ENCODE measurements around the gene COMT. TPM values are rescaled to one million over a fixed set of nuclear protein-coding genes. Genes with fewer than 3 reads are reported as not detected.
A peak's percentile ranks its signal among the peaks of the same experiment; 100 is the strongest.

The COMT gene
- total RNA-seq, 1 donor from 2014 or later: 1.3 TPM

- Histone ChIP-seq H3K27me3 (no peaks in the 10 kb centered on the region), H3F3A (ENCODE audit: low read depth) (peaks cover 3% of the 10 kb centered on the region), H3K79me2 (ENCODE audit: low read depth) (no peaks in the 10 kb centered on the region), H3K9ac (no peak overlapping the region), H3K36me3 (no peaks in the 10 kb centered on the region), H2AFZ (replicated peaks) (no peak overlapping the region), H3K4me1 (peaks cover 10% of the 10 kb centered on the region), H3K4me3 (no peak overlapping the region), H3K4me2 (peak overlapping the region; percentile 37), H3K9me3 (ENCODE audit: low read depth) (no peaks in the 10 kb centered on the region), H4K20me1 (ENCODE audit: low read depth) (peaks cover 28% of the 10 kb centered on the region), H3K27ac (no peak overlapping the region)
- TF ChIP-seq EZH2phosphoT487 (IDR thresholded peaks at IDR 0.05) (no peak), EZH2 (IDR thresholded peaks at IDR 0.05) (no peak)
- TF ChIP-seq, protein P1, sequence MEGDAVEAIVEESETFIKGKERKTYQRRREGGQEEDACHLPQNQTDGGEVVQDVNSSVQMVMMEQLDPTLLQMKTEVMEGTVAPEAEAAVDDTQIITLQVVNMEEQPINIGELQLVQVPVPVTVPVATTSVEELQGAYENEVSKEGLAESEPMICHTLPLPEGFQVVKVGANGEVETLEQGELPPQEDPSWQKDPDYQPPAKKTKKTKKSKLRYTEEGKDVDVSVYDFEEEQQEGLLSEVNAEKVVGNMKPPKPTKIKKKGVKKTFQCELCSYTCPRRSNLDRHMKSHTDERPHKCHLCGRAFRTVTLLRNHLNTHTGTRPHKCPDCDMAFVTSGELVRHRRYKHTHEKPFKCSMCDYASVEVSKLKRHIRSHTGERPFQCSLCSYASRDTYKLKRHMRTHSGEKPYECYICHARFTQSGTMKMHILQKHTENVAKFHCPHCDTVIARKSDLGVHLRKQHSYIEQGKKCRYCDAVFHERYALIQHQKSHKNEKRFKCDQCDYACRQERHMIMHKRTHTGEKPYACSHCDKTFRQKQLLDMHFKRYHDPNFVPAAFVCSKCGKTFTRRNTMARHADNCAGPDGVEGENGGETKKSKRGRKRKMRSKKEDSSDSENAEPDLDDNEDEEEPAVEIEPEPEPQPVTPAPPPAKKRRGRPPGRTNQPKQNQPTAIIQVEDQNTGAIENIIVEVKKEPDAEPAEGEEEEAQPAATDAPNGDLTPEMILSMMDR (IDR thresholded peaks at IDR 0.05): no peak
- DNase-seq (ENCODE audit: low spot score): peak; percentile 92
- H3K9me3 Mint-ChIP-seq: no peaks in the 10 kb centered on the region
- H3K4me1 Mint-ChIP-seq: peaks cover 29% of the 10 kb centered on the region
- peaks cover 5% of the 10 kb centered on the region for H3K27me3 Mint-ChIP-seq (ENCODE audit: insufficient read depth, low read depth)
- peak overlapping the region; percentile 91 for H3K27ac Mint-ChIP-seq
- peaks cover 4% of the 10 kb centered on the region for H3K36me3 Mint-ChIP-seq
- H3K4me3 Mint-ChIP-seq: peak overlapping the region; percentile 74
Observed at GRCh38 chr22:19974268-19974861, 32.8 kb downstream of the COMT start.

DNA sequence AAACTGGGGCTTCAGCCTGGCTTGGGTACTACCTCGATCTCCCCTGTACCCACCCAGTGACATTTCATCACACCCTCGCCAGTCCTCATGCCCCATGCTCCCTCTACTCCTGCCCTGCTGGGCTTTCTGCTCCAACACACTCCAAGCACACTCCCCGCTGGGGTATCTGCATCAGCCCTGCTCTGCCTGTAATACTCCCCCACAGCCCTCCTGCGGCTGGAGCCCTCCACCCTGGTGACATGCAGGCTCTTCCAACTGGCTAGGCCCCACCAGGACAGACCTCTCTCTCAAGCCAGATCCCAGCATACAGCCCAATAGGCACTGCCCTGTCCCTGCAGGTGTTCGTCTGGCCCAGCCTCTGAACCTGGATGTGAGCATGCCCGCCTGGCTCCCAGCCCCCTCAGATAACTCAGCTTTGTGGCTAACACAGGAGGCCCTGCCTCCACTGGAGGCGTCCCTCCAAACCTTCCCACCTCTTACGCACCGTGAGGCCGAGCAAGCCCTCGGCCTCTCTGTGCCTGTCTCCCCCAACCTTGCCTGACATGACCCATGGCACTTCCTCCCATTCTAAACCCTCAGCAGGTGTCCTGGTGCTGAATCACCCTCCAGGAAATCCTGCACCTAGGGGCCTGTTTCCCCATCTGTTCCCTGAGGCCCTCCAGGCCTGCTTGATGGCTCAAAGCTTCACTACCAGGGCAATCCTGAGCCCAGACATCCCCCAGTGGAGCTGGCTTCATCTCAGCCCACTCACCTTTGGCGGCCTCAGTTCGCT is 33.5 kb downstream of the COMT start:
- Mint-ChIP-seq H3K4me3 (peak overlapping the region; percentile 74), H3K36me3 (peaks cover 5% of the 10 kb centered on the region), H3K9me3 (no peaks in the 10 kb centered on the region), H3K4me1 (peaks cover 29% of the 10 kb centered on the region), H3K27me3 (ENCODE audit: insufficient read depth, low read depth) (peaks cover 4% of the 10 kb centered on the region), H3K27ac (peak overlapping the region; percentile 91)
- TF ChIP-seq EZH2 (IDR thresholded peaks at IDR 0.05): no peak
- TF ChIP-seq, protein P1 (IDR thresholded peaks at IDR 0.05): no peak
- no peak for TF ChIP-seq EZH2phosphoT487 (IDR thresholded peaks at IDR 0.05)
- Histone ChIP-seq H3K4me2 (peak overlapping the region; percentile 37), H3K36me3 (no peaks in the 10 kb centered on the region), H3K9me3 (ENCODE audit: low read depth) (no peaks in the 10 kb centered on the region), H3K27ac (peak overlapping the region; percentile 45), H4K20me1 (ENCODE audit: low read depth) (peaks cover 27% of the 10 kb centered on the region), H3K79me2 (ENCODE audit: low read depth) (no peaks in the 10 kb centered on the region), H2AFZ (replicated peaks) (no peak overlapping the region), H3K4me1 (peaks cover 10% of the 10 kb centered on the region), H3K27me3 (no peaks in the 10 kb centered on the region), H3K4me3 (no peak overlapping the region), H3F3A (ENCODE audit: low read depth) (peaks cover 3% of the 10 kb centered on the region), H3K9ac (no peak overlapping the region)
- no peak for DNase-seq (ENCODE audit: low spot score)

DNA sequence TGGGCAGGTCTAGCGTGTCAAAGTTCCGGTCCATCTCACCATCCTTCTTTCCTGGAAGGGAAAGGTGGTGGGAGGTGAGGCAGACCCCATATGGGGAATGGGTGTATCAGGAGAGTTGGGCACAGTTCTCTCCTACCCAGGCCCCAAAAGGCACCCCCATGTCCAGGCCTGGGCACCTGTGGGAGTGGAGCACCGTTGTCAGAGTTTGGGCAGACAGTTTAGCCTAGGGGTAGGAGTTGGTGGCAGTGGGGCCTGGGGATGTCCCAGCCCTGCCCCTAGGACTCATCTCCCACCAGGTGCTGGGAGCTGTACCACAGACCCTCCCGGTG is 34.1 kb downstream of the COMT start:
- Mint-ChIP-seq H3K27me3 (ENCODE audit: insufficient read depth, low read depth) (peaks cover 4% of the 10 kb centered on the region), H3K9me3 (no peaks in the 10 kb centered on the region), H3K4me3 (no peak overlapping the region), H3K4me1 (peaks cover 27% of the 10 kb centered on the region), H3K36me3 (peaks cover 9% of the 10 kb centered on the region), H3K27ac (peak overlapping the region; percentile 91)
- H3K4me3 ChIP-seq: no peak overlapping the region
- H3K4me2 ChIP-seq: no peak overlapping the region
- no peaks in the 10 kb centered on the region for H3K9me3 ChIP-seq (ENCODE audit: low read depth)
- H3K36me3 ChIP-seq: no peaks in the 10 kb centered on the region
- peaks cover 24% of the 10 kb centered on the region for H4K20me1 ChIP-seq (ENCODE audit: low read depth)
- H3K9ac ChIP-seq: no peak overlapping the region
- TF ChIP-seq, protein P1 (IDR thresholded peaks at IDR 0.05): no peak
- TF ChIP-seq EZH2 (IDR thresholded peaks at IDR 0.05): no peak
- no peak for TF ChIP-seq EZH2phosphoT487 (IDR thresholded peaks at IDR 0.05)
- peaks cover 10% of the 10 kb centered on the region for H3K4me1 ChIP-seq
- no peak for DNase-seq (ENCODE audit: low spot score)
- peak overlapping the region; percentile 37 for H3K27ac ChIP-seq
- no peaks in the 10 kb centered on the region for H3K79me2 ChIP-seq (ENCODE audit: low read depth)
- peaks cover 3% of the 10 kb centered on the region for H3F3A ChIP-seq (ENCODE audit: low read depth)
- no peak overlapping the region for H2AFZ ChIP-seq (replicated peaks)
- no peaks in the 10 kb centered on the region for H3K27me3 ChIP-seq
